ENCODE data around the gene PCSK4.

DNA sequence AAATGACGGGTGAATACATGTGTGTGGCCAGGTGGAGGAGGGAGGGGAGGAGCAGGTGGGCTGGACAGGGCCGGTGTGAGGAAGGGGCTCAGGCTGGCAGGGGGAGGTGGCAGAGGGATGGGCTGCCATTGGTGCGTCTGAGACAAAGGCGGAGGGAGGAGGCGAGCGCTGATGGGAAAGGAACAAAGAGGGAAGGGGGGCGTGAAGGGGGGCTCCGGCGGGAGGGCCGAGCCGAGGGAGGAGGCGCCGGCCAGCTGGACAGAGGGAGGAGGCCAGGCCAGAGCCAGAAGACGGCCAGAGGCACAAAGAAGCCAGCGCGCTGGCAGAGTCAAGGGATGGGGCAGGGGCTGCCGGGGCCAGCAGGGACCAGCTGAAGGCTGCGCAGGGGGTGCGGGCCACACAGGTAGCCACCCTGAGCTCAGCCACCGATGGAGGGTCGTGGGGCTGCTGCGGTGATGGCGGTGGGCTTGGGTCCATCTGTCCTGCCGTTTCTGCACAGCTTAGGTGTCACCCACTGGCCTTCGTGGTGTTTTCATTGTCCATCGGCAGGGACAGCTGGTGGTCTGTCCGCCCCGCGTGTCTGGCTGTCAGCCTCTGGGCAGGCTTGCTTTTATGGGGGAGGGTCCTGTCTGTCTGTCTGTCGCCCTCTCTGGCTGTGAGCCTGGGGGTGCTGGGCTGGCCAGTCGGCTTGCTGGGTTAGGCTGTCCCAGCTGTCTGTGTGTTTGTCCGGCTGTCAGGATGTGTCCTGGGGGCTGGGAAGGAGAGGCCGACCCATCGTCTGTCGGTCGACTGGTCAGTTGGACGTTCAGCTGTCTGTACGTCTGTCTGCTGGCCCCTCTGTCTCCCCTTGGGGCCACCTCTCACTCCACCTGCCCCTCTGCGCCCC is 38.0 kb downstream of the PCSK4 start:
- TF ChIP-seq ZNF530 (tag by site-specific recombination; IDR thresholded peaks at IDR 0.05; ENCODE audit: low read depth): no peak
- TF ChIP-seq OVOL3 (tag by site-specific recombination; IDR thresholded peaks at IDR 0.05): no peak
- no peak for TF ChIP-seq KLF16 (tag by site-specific recombination; IDR thresholded peaks at IDR 0.05)
- TF ChIP-seq, protein P1, sequence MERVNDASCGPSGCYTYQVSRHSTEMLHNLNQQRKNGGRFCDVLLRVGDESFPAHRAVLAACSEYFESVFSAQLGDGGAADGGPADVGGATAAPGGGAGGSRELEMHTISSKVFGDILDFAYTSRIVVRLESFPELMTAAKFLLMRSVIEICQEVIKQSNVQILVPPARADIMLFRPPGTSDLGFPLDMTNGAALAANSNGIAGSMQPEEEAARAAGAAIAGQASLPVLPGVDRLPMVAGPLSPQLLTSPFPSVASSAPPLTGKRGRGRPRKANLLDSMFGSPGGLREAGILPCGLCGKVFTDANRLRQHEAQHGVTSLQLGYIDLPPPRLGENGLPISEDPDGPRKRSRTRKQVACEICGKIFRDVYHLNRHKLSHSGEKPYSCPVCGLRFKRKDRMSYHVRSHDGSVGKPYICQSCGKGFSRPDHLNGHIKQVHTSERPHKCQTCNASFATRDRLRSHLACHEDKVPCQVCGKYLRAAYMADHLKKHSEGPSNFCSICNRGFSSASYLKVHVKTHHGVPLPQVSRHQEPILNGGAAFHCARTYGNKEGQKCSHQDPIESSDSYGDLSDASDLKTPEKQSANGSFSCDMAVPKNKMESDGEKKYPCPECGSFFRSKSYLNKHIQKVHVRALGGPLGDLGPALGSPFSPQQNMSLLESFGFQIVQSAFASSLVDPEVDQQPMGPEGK (tag by site-specific recombination; IDR thresholded peaks at IDR 0.05): no peak
- TF ChIP-seq MZF1 (tag by site-specific recombination; IDR thresholded peaks at IDR 0.05; ENCODE audit: borderline replicate concordance): no peak
- TF ChIP-seq, protein P2, sequence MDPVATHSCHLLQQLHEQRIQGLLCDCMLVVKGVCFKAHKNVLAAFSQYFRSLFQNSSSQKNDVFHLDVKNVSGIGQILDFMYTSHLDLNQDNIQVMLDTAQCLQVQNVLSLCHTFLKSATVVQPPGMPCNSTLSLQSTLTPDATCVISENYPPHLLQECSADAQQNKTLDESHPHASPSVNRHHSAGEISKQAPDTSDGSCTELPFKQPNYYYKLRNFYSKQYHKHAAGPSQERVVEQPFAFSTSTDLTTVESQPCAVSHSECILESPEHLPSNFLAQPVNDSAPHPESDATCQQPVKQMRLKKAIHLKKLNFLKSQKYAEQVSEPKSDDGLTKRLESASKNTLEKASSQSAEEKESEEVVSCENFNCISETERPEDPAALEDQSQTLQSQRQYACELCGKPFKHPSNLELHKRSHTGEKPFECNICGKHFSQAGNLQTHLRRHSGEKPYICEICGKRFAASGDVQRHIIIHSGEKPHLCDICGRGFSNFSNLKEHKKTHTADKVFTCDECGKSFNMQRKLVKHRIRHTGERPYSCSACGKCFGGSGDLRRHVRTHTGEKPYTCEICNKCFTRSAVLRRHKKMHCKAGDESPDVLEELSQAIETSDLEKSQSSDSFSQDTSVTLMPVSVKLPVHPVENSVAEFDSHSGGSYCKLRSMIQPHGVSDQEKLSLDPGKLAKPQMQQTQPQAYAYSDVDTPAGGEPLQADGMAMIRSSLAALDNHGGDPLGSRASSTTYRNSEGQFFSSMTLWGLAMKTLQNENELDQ (tag by site-specific recombination; IDR thresholded peaks at IDR 0.05; ENCODE audit: low read depth): no peak
- no peak for TF ChIP-seq ZNF747 (tag by site-specific recombination; IDR thresholded peaks at IDR 0.05)
- no peak for TF ChIP-seq ZNF350 (tag by site-specific recombination; IDR thresholded peaks at IDR 0.05)
- TF ChIP-seq, protein P3, sequence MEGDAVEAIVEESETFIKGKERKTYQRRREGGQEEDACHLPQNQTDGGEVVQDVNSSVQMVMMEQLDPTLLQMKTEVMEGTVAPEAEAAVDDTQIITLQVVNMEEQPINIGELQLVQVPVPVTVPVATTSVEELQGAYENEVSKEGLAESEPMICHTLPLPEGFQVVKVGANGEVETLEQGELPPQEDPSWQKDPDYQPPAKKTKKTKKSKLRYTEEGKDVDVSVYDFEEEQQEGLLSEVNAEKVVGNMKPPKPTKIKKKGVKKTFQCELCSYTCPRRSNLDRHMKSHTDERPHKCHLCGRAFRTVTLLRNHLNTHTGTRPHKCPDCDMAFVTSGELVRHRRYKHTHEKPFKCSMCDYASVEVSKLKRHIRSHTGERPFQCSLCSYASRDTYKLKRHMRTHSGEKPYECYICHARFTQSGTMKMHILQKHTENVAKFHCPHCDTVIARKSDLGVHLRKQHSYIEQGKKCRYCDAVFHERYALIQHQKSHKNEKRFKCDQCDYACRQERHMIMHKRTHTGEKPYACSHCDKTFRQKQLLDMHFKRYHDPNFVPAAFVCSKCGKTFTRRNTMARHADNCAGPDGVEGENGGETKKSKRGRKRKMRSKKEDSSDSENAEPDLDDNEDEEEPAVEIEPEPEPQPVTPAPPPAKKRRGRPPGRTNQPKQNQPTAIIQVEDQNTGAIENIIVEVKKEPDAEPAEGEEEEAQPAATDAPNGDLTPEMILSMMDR (tag by site-specific recombination; IDR thresholded peaks at IDR 0.05): no peak
- no peak for TF ChIP-seq YY1 (tag by site-specific recombination; IDR thresholded peaks at IDR 0.05)
- TF ChIP-seq ZNF146 (tag by site-specific recombination; IDR thresholded peaks at IDR 0.05): no peak

All from HEK293 (cell line).